ENCODE data around the gene LDLR. TPM values are rescaled to one million over a fixed set of nuclear protein-coding genes. Genes with fewer than 3 reads are reported as not detected.
"Not testable (repeated sequence)": the region's sequence is repeated elsewhere in the genome, so short reads cannot be mapped to it uniquely, and the experiment has no call there.

LDLR gene
- total RNA-seq, 4 donors from 2014 or later, result 1.2 to 6.0 (median 3.9) TPM

DNA sequence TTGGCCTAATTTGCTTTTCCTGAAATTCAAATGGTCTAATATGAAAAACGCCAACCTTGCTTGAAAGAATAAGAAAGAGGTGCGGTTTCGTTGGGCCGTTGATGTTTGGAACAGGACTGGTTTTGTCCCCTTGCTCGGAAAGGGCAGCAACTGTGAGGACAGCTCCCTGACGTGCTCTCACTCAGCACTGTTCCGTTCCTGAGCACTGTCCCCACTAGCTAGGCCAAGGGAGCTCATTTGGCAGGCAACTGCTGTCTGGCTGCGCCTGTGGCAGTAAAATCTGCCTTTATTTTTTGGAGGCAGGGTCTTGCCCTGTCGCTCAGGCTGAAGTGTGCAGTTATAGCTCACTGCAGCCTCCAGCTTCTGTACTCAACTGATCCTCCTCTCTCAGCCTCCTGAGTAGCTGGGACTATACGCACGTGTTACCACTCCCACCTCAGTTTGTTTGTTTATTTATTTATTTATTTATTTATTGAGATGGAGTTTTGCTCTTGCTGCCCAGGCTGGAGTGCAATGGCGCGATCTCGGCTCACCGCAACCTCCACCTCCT lies 4.5 kb downstream of the LDLR start:
- Histone ChIP-seq H3K4me1 (peaks cover 5 to 15% of the 10 kb centered on the region in 2 donors), H3K27ac (peak overlapping the region; percentile 79 to 85 (median 82)), H3K4me3 (no peak overlapping the region), H3K9me3 (no peaks in the 10 kb centered on the region), H3K27me3 (peaks cover 20 to 36% (median 29%) of the 10 kb centered on the region in 3 donors), H3K36me3 (no peaks in the 10 kb centered on the region)
- intact Hi-C loops (cut with DNase I; ENCODE audit: low total_unique reads), result loop anchor here (5.0 kb wide), 1 partner anchor 56 kb away; no protein-coding TSS in a partner anchor
- TF ChIP-seq, protein P1, sequence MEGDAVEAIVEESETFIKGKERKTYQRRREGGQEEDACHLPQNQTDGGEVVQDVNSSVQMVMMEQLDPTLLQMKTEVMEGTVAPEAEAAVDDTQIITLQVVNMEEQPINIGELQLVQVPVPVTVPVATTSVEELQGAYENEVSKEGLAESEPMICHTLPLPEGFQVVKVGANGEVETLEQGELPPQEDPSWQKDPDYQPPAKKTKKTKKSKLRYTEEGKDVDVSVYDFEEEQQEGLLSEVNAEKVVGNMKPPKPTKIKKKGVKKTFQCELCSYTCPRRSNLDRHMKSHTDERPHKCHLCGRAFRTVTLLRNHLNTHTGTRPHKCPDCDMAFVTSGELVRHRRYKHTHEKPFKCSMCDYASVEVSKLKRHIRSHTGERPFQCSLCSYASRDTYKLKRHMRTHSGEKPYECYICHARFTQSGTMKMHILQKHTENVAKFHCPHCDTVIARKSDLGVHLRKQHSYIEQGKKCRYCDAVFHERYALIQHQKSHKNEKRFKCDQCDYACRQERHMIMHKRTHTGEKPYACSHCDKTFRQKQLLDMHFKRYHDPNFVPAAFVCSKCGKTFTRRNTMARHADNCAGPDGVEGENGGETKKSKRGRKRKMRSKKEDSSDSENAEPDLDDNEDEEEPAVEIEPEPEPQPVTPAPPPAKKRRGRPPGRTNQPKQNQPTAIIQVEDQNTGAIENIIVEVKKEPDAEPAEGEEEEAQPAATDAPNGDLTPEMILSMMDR (IDR thresholded peaks at IDR 0.05 in 4 of 5, conservative IDR thresholded peaks at IDR 0.05 in 1 of 5), result no peak
- TF ChIP-seq POLR2A (IDR thresholded peaks at IDR 0.05), result no peak
- DNase-seq, result no peak
- no peak for ATAC-seq
- in situ Hi-C loops (cut with MboI; ENCODE audit: low sequenced_read_pairs in 4 of 4), result no loop called here

DNA sequence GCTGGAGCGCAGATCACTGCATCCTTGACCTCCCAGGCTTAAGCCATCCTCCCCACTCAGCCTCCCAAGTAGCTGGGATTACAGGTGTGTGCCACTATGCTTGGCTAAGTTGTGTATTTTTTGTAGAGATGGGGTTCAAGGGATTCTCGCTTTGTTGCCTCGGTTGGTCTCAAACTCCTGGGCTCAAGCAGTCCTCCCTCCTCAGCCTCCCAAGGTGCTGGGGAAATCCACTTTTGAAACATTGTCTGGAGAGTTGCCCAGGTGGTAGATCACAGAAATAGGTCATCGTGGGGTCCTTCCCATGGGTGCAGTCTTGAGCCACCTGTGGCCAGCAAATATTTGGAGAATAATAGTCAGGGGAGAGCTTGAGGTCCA lies 5.2 kb downstream of the LDLR start:
- no peak for DNase-seq
- Histone ChIP-seq H3K27ac (peak overlapping the region; percentile 50 to 85 (median 81)), H3K9me3 (no peaks in the 10 kb centered on the region), H3K4me1 (peaks cover 5 to 15% of the 10 kb centered on the region in 2 donors), H3K4me3 (no peak overlapping the region), H3K36me3 (no peaks in the 10 kb centered on the region), H3K27me3 (peaks cover 12 to 28% (median 22%) of the 10 kb centered on the region in 3 donors)
- TF ChIP-seq, protein P1 (IDR thresholded peaks at IDR 0.05 in 4 of 5, conservative IDR thresholded peaks at IDR 0.05 in 1 of 5), result no peak
- no peak for TF ChIP-seq POLR2A (IDR thresholded peaks at IDR 0.05)
- in situ Hi-C loops (cut with MboI; ENCODE audit: low sequenced_read_pairs in 4 of 4), result no loop called here
- intact Hi-C loops (cut with DNase I; ENCODE audit: low total_unique reads), result loop anchor here (5.0 kb wide), 1 partner anchor 57 kb away; no protein-coding TSS in a partner anchor
- ATAC-seq, result no peak

DNA sequence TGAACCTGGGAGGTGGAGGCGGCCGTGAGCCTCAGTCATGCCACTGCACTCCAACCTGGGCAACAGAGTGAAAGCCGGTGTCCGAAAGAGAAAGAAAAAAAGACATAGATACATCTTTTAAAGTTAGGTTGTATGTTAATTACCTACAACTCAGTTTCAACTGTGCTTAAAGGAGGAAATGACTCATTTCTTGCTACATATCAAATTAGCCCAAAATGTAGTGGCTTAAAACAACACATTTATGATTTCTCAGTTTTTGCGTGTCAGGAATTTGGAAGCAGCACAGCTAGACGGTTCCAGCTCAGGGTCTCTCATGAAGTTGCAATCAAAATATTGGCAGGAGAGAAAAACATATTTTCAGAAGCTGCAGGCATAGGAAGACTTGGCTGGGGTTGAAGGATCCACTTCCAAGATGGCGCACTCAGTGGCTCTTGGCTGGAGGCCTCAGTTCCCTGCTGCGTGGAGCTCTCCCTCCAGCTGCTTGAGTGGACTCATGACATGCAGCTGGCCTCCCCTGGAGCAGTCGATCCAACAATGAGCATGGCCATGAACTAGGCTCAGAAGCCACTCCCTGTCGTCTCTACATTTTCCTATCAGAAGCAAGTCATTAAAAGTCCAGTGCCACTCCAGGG lies 7.1 kb downstream of the LDLR start:
- DNase-seq, result peak in 1 of 2 donors; percentile 27
- intact Hi-C loops (cut with DNase I; ENCODE audit: low total_unique reads) (no loop called here), in situ Hi-C loops (cut with MboI; ENCODE audit: low sequenced_read_pairs in 4 of 4) (no loop called here)
- no peak for TF ChIP-seq POLR2A (IDR thresholded peaks at IDR 0.05)
- TF ChIP-seq, protein P1 (IDR thresholded peaks at IDR 0.05 in 4 of 5, conservative IDR thresholded peaks at IDR 0.05 in 1 of 5), result no peak
- no peaks in the 10 kb centered on the region for H3K9me3 ChIP-seq
- H3K4me3 ChIP-seq, result no peak overlapping the region
- H3K4me1 ChIP-seq, result peaks cover 0 to 15% of the 10 kb centered on the region in 2 donors
- no peaks in the 10 kb centered on the region for H3K36me3 ChIP-seq
- ATAC-seq, result no peak
- peaks cover 3 to 13% (median 7%) of the 10 kb centered on the region in 3 donors for H3K27me3 ChIP-seq
- peak overlapping the region in 3 of 4 donors; percentile 76 to 83 (median 79) for H3K27ac ChIP-seq

DNA sequence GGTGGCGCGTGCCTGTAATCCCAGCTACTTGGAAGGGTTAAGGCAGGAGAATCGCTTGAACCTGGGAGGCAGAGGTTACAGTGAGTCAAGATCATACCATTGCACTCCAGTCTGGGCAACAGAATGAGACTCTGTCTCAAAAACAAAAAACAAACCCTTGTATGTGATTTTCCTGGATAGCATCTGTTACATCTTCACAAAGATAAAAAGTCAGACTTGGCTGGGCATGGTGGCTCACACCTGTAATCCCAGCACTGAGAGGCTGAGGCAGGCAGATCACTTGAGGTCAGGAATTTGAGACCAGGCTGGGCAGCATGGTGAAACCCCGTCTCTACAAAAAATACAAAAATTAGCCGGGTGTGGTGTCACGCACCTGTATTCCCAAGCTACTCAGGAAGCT lies 8.1 kb downstream of the LDLR start:
- in situ Hi-C loops (cut with MboI; ENCODE audit: low sequenced_read_pairs in 4 of 4); intact Hi-C loops (cut with DNase I; ENCODE audit: low total_unique reads); H3K9me3 ChIP-seq; H3K36me3 ChIP-seq; H3K4me3 ChIP-seq; DNase-seq; ATAC-seq; H3K27me3 ChIP-seq: not testable (repeated sequence)
- H3K4me1 ChIP-seq, result peaks cover 0 to 11% of the 10 kb centered on the region in 2 donors
- H3K27ac ChIP-seq, result peak overlapping the region in 2 of 4 donors; percentile 76 to 83

DNA sequence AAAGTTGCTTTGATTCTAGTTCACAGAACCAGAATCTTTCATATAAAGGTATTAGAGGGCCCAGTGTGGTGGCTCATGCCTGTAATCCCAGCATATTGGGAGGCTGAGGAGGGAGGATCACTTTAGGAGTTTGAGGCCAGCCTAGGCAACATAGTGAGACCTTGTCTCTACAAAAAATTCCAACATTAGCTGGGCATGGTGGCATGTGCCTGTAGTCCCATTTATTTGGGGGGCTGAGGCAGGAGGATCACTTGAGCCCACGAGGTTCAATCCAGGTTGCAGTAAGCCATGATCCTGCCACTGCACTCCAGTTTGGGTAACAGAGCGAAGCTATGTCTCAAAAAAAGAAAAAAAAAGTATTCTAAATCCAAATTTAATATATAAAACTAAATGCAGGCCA lies 9.1 kb downstream of the LDLR start:
- no peak for ATAC-seq
- no peak for DNase-seq
- no peaks in the 10 kb centered on the region for H3K9me3 ChIP-seq
- H3K36me3 ChIP-seq, result no peaks in the 10 kb centered on the region
- H3K27me3 ChIP-seq, result peaks cover 3 to 5% (median 4%) of the 10 kb centered on the region in 3 donors
- intact Hi-C loops (cut with DNase I; ENCODE audit: low total_unique reads), result no loop called here
- H3K4me1 ChIP-seq, result peaks cover 0 to 11% of the 10 kb centered on the region in 2 donors
- TF ChIP-seq POLR2A (IDR thresholded peaks at IDR 0.05), result no peak
- TF ChIP-seq, protein P1 (IDR thresholded peaks at IDR 0.05 in 4 of 5, conservative IDR thresholded peaks at IDR 0.05 in 1 of 5), result no peak
- H3K27ac ChIP-seq, result no peak overlapping the region
- no peak overlapping the region for H3K4me3 ChIP-seq
- in situ Hi-C loops (cut with MboI; ENCODE audit: low sequenced_read_pairs in 4 of 4), result no loop called here

Data from gastrocnemius medialis (tissue), 4 donors.